ENCODE measurements around the gene POU2AF1. TPM values are rescaled to one million over a fixed set of nuclear protein-coding genes. Genes with fewer than 3 reads are reported as not detected.

Gene POU2AF1
- total RNA-seq, 1 experiment from 2014 or later, result 0.22 TPM

DNA sequence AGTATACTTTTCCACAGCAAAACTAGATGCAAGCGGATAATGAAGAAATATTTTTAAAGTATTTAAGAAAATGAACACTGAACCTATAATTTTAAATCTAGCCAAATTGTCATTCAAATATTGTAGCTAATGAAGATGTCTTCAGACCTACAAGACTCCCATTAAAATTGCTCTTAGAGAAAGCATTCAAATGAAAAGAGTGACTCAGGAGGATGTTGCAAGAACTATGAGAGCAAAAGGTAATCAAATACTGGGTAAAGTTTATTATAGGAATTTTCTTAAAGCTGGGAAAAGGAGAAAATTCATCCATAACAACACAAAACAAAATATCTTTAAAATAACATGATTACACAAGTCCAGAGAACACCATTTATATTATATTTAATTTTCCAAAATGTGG, 5.4 kb upstream of the POU2AF1 start:
- no peak overlapping the region for H3K4me3 Mint-ChIP-seq
- H3K27me3 Mint-ChIP-seq (ENCODE audit: low read depth), result no peaks in the 10 kb centered on the region
- ChIA-PET POLR2A (no interaction called here), CTCF (no interaction called here)
- ATAC-seq, result no peak
- H3K4me1 Mint-ChIP-seq, result 0 out of 2 replicates have a peak, but pooled peaks cover 2% of the 10 kb centered on the region
- H3K9me3 Mint-ChIP-seq, result no peaks in the 10 kb centered on the region
- DNase-seq (ENCODE audit: low spot score), result no peak
- H3K36me3 Mint-ChIP-seq, result no peaks in the 10 kb centered on the region
- TF ChIP-seq ERG (CRISPR knock-in tag; IDR thresholded peaks at IDR 0.05), result no peak
- TF ChIP-seq, protein P1, sequence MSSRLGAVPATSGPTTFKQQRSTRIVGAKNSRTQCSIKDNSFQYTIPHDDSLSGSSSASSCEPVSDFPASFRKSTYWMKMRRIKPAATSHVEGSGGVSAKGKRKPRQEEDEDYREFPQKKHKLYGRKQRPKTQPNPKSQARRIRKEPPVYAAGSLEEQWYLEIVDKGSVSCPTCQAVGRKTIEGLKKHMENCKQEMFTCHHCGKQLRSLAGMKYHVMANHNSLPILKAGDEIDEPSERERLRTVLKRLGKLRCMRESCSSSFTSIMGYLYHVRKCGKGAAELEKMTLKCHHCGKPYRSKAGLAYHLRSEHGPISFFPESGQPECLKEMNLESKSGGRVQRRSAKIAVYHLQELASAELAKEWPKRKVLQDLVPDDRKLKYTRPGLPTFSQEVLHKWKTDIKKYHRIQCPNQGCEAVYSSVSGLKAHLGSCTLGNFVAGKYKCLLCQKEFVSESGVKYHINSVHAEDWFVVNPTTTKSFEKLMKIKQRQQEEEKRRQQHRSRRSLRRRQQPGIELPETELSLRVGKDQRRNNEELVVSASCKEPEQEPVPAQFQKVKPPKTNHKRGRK (CRISPR knock-in tag; IDR thresholded peaks at IDR 0.05; ENCODE audit: borderline replicate concordance), result no peak
- TF ChIP-seq RORB (CRISPR knock-in tag; IDR thresholded peaks at IDR 0.05), result no peak
- TF ChIP-seq ZBTB43 (CRISPR knock-in tag; IDR thresholded peaks at IDR 0.05), result no peak
- H3K27ac Mint-ChIP-seq, result no peak overlapping the region

- CTCF ChIA-PET, result no interaction called here
- H3K27me3 Mint-ChIP-seq (ENCODE audit: low read depth), result no peaks in the 10 kb centered on the region
These were observed 3.4 kb upstream of the POU2AF1 start for GRCh38 chr11:111382451-111382850.

More at GRCh38 chr11:111382451-111382850, 3.4 kb upstream of the POU2AF1 start:
- TF ChIP-seq ELF4 (CRISPR knock-in tag; IDR thresholded peaks at IDR 0.05; ENCODE audit: low read depth) (no peak), ATF1 (CRISPR knock-in tag; IDR thresholded peaks at IDR 0.05) (no peak), ZMAT4 (CRISPR knock-in tag; IDR thresholded peaks at IDR 0.05) (no peak), ESRRA (CRISPR knock-in tag; IDR thresholded peaks at IDR 0.05; ENCODE audit: borderline replicate concordance) (no peak), PRRX2 (CRISPR knock-in tag; IDR thresholded peaks at IDR 0.05) (no peak), TEAD4 (CRISPR knock-in tag; IDR thresholded peaks at IDR 0.05) (no peak), TP53 (CRISPR knock-in tag; IDR thresholded peaks at IDR 0.05) (no peak), ZNF532 (CRISPR knock-in tag; IDR thresholded peaks at IDR 0.05; ENCODE audit: borderline replicate concordance) (no peak), ZNF671 (CRISPR knock-in tag; IDR thresholded peaks at IDR 0.05) (no peak), CREB1 (CRISPR knock-in tag; IDR thresholded peaks at IDR 0.05) (no peak)
- TF ChIP-seq, protein P2, sequence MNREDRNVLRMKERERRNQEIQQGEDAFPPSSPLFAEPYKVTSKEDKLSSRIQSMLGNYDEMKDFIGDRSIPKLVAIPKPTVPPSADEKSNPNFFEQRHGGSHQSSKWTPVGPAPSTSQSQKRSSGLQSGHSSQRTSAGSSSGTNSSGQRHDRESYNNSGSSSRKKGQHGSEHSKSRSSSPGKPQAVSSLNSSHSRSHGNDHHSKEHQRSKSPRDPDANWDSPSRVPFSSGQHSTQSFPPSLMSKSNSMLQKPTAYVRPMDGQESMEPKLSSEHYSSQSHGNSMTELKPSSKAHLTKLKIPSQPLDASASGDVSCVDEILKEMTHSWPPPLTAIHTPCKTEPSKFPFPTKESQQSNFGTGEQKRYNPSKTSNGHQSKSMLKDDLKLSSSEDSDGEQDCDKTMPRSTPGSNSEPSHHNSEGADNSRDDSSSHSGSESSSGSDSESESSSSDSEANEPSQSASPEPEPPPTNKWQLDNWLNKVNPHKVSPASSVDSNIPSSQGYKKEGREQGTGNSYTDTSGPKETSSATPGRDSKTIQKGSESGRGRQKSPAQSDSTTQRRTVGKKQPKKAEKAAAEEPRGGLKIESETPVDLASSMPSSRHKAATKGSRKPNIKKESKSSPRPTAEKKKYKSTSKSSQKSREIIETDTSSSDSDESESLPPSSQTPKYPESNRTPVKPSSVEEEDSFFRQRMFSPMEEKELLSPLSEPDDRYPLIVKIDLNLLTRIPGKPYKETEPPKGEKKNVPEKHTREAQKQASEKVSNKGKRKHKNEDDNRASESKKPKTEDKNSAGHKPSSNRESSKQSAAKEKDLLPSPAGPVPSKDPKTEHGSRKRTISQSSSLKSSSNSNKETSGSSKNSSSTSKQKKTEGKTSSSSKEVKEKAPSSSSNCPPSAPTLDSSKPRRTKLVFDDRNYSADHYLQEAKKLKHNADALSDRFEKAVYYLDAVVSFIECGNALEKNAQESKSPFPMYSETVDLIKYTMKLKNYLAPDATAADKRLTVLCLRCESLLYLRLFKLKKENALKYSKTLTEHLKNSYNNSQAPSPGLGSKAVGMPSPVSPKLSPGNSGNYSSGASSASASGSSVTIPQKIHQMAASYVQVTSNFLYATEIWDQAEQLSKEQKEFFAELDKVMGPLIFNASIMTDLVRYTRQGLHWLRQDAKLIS (CRISPR knock-in tag; IDR thresholded peaks at IDR 0.05; ENCODE audit: borderline replicate concordance), result no peak
- ATAC-seq (no peak), DNase-seq (ENCODE audit: low spot score) (no peak)
- Mint-ChIP-seq H3K4me3 (no peak overlapping the region), H3K9me3 (no peaks in the 10 kb centered on the region), H3K36me3 (no peaks in the 10 kb centered on the region), H3K4me1 (0 out of 2 replicates have a peak, but pooled peaks cover 5% of the 10 kb centered on the region), H3K27ac (no peak overlapping the region)
- POLR2A ChIA-PET, result no interaction called here
